Heart right ventricle (tissue), 16 donors: ENCODE data around the gene MEGF11. TPM values are rescaled to one million over a fixed set of nuclear protein-coding genes. Genes with fewer than 3 reads are reported as not detected.
"Not testable (repeated sequence)": the region's sequence is repeated elsewhere in the genome, so short reads cannot be mapped to it uniquely, and the experiment has no call there.

Source experiments
- ATAC-seq, 8 donors: fragments of 200-7000 bp; cut with Tn5 transposase; one replicate each; pipeline ENCODE4 v1.9.1; 2020; ENCODE audit warnings: mild to moderate bottlenecking in 8 of 8, moderate library complexity in 8 of 8, moderate number of reproducible peaks in 1 of 8
- DNase-seq, 2 donors: peaks; one replicate each; pipeline ENCODE4 v3.0.0-alpha.2; 2020
- H3K27ac ChIP-seq, 10 donors: fragments of 200-600 bp; sonication (generic) in 2 of 10; one replicate each; pipeline versions ENCODE4 v1.5.0 to v1.8.0; 2020 to 2022; ENCODE audit warnings: mild to moderate bottlenecking in 3 of 10
- H3K27me3 ChIP-seq, 7 donors: fragments of 200-600 bp; one replicate each; pipeline ENCODE4 v1.8.0; 2021 to 2022; ENCODE audit warnings: mild to moderate bottlenecking in 2 of 7
- H3K36me3 ChIP-seq, 9 donors: fragments of 200-600 bp; sonication (generic) in 1 of 9; one replicate each; pipeline versions ENCODE4 v1.5.0 to v1.8.0; 2020 to 2022; ENCODE audit warnings: mild to moderate bottlenecking in 2 of 9
- H3K4me1 ChIP-seq, 9 donors: fragments of 200-600 bp; sonication (generic) in 1 of 9; one replicate each; pipeline versions ENCODE4 v1.5.0 to v1.8.0; 2020 to 2022; ENCODE audit warnings: mild to moderate bottlenecking in 4 of 9
- H3K4me3 ChIP-seq, 10 donors: fragments of 200-600 bp; sonication (generic) in 2 of 10; one replicate each; pipeline versions ENCODE4 v1.5.0 to v1.8.0; 2020 to 2022; ENCODE audit warnings: mild to moderate bottlenecking in 7 of 10, moderate library complexity in 2 of 10
- H3K9me3 ChIP-seq, 11 donors: fragments of 200-600 bp in 10 of 11; sonication (generic) in 2 of 11; one replicate each; pipeline versions ENCODE4 v1.5.0 to v1.8.0; 2013 to 2022; ENCODE audit warnings: mild to moderate bottlenecking in 2 of 11, control low read depth in 1 of 11, moderate library complexity in 1 of 11
- WGBS, 2 donors: extraction: QIAGEN DNeasy Blood & Tissue Kit; methylation state at CpG; one replicate each; pipeline ENCODE4 v1.1.7; 2013; ENCODE audit warnings: inconsistent platforms in 1 of 2; 5-methylcytosine and 5-hydroxymethylcytosine counted together
- intact Hi-C, 10 donors: fragments of 100-400 bp; cut with DNase I; formaldehyde crosslinking; loops; one replicate each; pipeline versions ENCODE4 v1.11.1 to v1.14.2; 2022
- polyA plus RNA-seq, 2 donors: library from polyadenylated mRNA; stranded (reverse); fragments of 200-250 nt; gene quantifications; one replicate each; pipeline ENCODE4 v1.2.3, GENCODE V29; 2013
- total RNA-seq, 10 donors: library from RNA; stranded (reverse); fragmentation: NEBNext Ultra II Directional in 3 of 10; extraction: Animal tissue kit (Norgen Biotek cat#: 25700) in 3 of 10; gene quantifications; one replicate each; pipeline versions ENCODE4 v1.2.1 to v1.2.4, GENCODE V29; 2021 to 2023
- TF ChIP-seq, protein P1 (sequence below), 9 donors: fragments of 200-600 bp; sonication (generic) in 2 of 9; IDR thresholded peaks; one replicate each; pipeline versions ENCODE4 v1.5.0 to v1.8.0; 2021 to 2022; ENCODE audit warnings: antibody characterized with exemption in 9 of 9, mild to moderate bottlenecking in 5 of 9, moderate library complexity in 1 of 9
- donor health status: Arrhythmogenic right ventricular cardiomyopathy.
- donor health status: ischemic (EF 13 %, LVEDD 7.1; RV severe dilation, severe dysfunction).
- donor health status: healthy with polysubstance abuse.
- donor health status: DM: no; HTN: yes; CAD: no.
- donor health status: DM: no; HTN: no; CAD: no.
- donor health status: ischemic (EF 25% LVEDD 6.9; RV normal size, moderate dysfunction).
- donor health status: ischemic (EF 25% LVEDD 5.7; RV mildly dilated, moderate dysfunction).
- donor health status: healthy.
- donor health status: DM: yes; HTN: yes; CAD: no.
- donor health status: Ischemic cardiomyopathy.
- donor health status: ischemic (EF 35%, LVEDD 5.7; RV mildly dilated, moderate dysfunction).
- donor health status: nonischemic (EF 11% LVEDD 7.7; RV severe dilation, severe dysfunction).
- donor health status: DM: yes; HTN: yes; CAD: no.
- donor health status: PGD.
- donor health status: ischemic (EF 29% LVEDD 5.4; RV normal size, mild dysfunction).
- donor health status: nonischemic (EF 23%, LVEDD 6.1; RV moderate dilation, normal function).

Gene MEGF11
- total and polyA plus RNA-seq, 12 donors: 0.03 TPM; not detected in 11

DNA sequence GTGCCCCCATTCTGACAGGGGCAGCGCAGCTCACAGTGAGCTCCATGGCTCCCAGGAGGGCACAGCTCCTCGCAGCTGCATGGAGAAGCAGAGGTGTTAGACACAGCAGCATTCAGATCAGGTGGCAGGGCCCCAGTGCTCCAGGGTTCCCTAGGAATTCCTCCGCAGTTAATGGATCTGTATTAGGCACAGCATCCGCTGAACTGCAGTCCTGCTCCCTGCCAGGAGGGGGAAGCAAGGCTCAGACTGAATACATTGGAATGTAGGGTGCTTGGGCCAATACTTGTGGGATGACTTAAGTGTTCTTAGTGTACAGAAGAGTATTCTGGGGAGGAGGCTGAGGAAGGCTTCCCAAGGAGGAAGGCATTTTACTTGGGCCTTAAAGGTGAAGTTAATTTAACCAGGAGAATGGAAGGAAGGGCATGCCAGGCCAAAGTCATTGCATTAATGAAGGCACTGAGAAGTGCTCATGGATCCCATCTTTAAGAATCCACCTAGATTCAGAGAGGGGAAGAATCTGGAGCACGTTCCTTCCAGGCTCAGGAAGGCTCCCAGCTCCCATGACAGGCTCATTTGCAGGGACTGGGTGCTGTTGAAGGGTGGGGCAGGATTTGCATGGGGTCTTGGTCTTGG is 272.6 kb downstream of the MEGF11 start:
- ATAC-seq (peak in 7 of 8 donors; percentile 52 to 78 (median 66)), DNase-seq (peak; percentile 32 to 45)
- WGBS, 2 donors: 57 to 62% methylated on average over 5 of the region's 5 CpGs
- no peak overlapping the region for H3K4me3 ChIP-seq
- no peaks in the 10 kb centered on the region for H3K36me3 ChIP-seq
- H3K27me3 ChIP-seq: peaks cover 0 to 61% (median 45%) of the 10 kb centered on the region in 7 donors
- no peaks in the 10 kb centered on the region for H3K9me3 ChIP-seq
- no peak overlapping the region for H3K27ac ChIP-seq
- intact Hi-C loops: loop anchor here in 9 of 10 donors (5.0 to 10.0 kb wide), 6 partner anchors 114 to 306 kb away; no protein-coding TSS in a partner anchor
- H3K4me1 ChIP-seq: peaks cover 0 to 11% (median 6%) of the 10 kb centered on the region in 9 donors
- TF ChIP-seq, protein P1, sequence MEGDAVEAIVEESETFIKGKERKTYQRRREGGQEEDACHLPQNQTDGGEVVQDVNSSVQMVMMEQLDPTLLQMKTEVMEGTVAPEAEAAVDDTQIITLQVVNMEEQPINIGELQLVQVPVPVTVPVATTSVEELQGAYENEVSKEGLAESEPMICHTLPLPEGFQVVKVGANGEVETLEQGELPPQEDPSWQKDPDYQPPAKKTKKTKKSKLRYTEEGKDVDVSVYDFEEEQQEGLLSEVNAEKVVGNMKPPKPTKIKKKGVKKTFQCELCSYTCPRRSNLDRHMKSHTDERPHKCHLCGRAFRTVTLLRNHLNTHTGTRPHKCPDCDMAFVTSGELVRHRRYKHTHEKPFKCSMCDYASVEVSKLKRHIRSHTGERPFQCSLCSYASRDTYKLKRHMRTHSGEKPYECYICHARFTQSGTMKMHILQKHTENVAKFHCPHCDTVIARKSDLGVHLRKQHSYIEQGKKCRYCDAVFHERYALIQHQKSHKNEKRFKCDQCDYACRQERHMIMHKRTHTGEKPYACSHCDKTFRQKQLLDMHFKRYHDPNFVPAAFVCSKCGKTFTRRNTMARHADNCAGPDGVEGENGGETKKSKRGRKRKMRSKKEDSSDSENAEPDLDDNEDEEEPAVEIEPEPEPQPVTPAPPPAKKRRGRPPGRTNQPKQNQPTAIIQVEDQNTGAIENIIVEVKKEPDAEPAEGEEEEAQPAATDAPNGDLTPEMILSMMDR (IDR thresholded peaks at IDR 0.05): peak; percentile 32 to 74 (median 63)

DNA sequence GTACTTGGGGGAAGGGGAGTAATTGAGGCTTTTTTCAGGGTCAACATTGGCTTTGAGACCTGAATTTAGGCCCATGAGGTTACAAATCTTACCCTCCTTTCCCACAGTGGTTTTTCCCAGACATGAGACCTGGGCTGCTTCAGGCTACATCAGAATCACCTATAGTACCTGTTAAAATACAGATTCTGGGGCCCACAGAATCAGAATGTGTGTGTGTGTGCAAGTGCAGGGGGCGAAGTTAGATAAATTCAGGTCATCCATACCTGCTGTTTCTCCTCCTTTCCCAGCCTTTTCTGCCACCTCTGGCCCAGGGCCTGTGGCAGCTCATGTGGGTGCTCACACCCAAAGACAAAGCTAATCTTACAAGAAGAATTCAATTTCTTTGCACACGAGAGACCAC is 273.7 kb downstream of the MEGF11 start:
- TF ChIP-seq, protein P1 (IDR thresholded peaks at IDR 0.05): no peak
- Histone ChIP-seq H3K4me3 (no peak overlapping the region), H3K27me3 (peaks cover 0 to 65% (median 48%) of the 10 kb centered on the region in 7 donors), H3K4me1 (peaks cover 0 to 8% (median 6%) of the 10 kb centered on the region in 9 donors), H3K9me3 (no peaks in the 10 kb centered on the region), H3K36me3 (no peaks in the 10 kb centered on the region), H3K27ac (no peak overlapping the region)
- ATAC-seq (no peak), DNase-seq (no peak)
- intact Hi-C loops: loop anchor here in 9 of 10 donors (5.0 to 10.0 kb wide), 6 partner anchors 115 to 307 kb away; no protein-coding TSS in a partner anchor
- WGBS, 2 donors: 38 to 51% methylated on average over 2 of the region's 2 CpGs

DNA sequence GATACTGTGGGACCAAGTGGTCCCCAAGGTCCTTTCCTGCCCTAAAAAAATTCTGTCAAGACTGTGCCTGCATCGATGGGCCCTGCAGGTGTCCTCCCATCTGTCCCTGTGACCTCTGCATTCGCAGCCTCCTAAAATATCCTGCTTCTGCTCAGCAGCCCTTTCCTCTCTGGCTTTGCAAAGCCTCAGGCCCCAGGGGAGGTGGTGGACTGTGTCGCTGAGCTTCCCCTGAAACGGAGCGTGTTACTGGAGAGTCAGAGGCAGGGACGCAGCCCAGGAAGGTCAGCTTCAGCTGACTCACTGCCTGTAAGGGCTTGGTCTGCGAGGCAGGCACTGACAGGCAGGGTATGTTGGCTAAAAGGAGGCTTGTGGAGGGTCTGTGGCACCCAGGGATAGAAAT is 274.2 kb downstream of the MEGF11 start:
- H3K9me3 ChIP-seq: no peaks in the 10 kb centered on the region
- DNase-seq (peak in 1 of 2 donors; percentile 28), ATAC-seq (peak in 7 of 8 donors; percentile 22 to 59 (median 38))
- no peak overlapping the region for H3K4me3 ChIP-seq
- 48 to 52% methylated on average over 7 of the region's 7 CpGs for WGBS, 2 donors
- no peaks in the 10 kb centered on the region for H3K36me3 ChIP-seq
- TF ChIP-seq, protein P1 (IDR thresholded peaks at IDR 0.05): no peak
- H3K27ac ChIP-seq: no peak overlapping the region
- H3K4me1 ChIP-seq: peaks cover 0 to 8% (median 6%) of the 10 kb centered on the region in 9 donors
- peaks cover 0 to 67% (median 48%) of the 10 kb centered on the region in 7 donors for H3K27me3 ChIP-seq
- intact Hi-C loops: loop anchor here in 1 of 10 donors (5.0 kb wide), 1 partner anchor 308 kb away; no protein-coding TSS in a partner anchor

DNA sequence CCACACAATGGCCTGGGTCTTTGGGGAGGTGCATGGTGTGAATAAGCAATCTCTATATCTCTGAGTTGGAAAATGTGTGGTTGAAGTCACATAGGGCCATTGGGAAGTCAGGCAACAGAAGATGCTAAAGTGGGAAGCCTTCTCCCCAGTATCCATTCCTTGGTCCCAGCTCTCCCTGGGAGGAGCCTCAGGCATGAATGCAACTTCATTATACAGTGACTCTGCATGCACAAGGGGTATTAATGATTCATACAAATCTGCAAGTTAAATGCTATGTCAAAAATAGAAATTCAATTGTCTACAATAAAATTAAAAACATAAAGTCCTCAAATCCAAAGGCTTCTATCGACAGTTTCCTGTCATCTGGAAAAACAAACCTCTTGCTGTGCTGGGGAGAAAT is 275.4 kb downstream of the MEGF11 start:
- H3K4me1 ChIP-seq: peaks cover 0 to 8% (median 6%) of the 10 kb centered on the region in 9 donors
- H3K27me3 ChIP-seq: peaks cover 0 to 63% (median 42%) of the 10 kb centered on the region in 7 donors
- no peak overlapping the region for H3K27ac ChIP-seq
- H3K9me3 ChIP-seq: no peaks in the 10 kb centered on the region
- WGBS, 2 donors: 58 to 60% methylated on average over 1 of the region's 1 CpG
- no peaks in the 10 kb centered on the region for H3K36me3 ChIP-seq
- ATAC-seq (no peak), DNase-seq (no peak)
- no peak overlapping the region for H3K4me3 ChIP-seq
- intact Hi-C loops: loop anchor here in 1 of 10 donors (5.0 kb wide), 1 partner anchor 309 kb away; no protein-coding TSS in a partner anchor
- TF ChIP-seq, protein P1 (IDR thresholded peaks at IDR 0.05): no peak

DNA sequence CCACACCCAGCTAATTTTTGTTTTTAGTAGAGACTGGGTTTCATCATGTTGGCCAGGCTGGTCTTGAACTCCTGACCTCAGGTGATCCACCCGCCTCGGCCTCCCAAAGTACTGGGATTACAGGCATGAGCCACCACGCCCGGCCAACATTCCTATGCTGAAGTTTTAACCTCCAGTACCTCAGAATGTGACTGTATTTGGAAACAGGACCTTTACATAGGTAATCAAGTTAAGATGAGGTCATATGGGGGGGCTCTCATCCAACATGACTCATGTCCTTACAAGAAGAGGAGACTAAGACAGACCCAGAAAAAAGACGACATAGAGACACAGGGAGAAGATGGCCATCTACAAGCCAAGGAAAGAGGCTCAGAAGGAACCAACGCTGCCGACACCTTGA is 277.4 kb downstream of the MEGF11 start:
- H3K36me3 ChIP-seq, H3K4me1 ChIP-seq, H3K9me3 ChIP-seq, ATAC-seq, DNase-seq, H3K27ac ChIP-seq, H3K4me3 ChIP-seq: not testable (repeated sequence)
- intact Hi-C loops: loop anchor here in 1 of 10 donors (5.0 kb wide), 1 partner anchor 311 kb away; no protein-coding TSS in a partner anchor
- WGBS, 2 donors: 87 to 90% methylated on average over 7 of the region's 7 CpGs
- H3K27me3 ChIP-seq: peaks cover 0 to 54% (median 27%) of the 10 kb centered on the region in 7 donors
